ENCODE measurements around the gene ICA1.

Gene ICA1

DNA sequence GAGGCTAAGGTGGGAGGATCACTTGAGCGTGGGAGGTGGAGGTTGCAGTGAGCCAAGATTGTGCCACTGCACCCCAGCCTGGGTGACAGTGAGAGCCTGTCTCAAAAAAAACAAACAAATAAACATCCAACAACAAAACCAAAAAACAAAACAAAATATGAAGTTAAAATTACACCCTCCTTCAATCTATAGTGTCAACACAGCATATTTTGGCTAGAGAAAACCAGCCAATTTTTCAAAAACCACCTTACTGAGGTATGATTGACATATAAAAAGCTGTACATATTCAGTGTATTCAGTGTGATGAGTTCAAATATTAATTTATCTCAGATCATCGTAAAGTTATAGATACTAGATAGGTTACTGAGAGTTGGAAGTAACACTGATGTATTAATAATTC lies 102.4 kb downstream of the ICA1 start:
- DNase-seq (ENCODE audit: low spot score), result no peak

DNA sequence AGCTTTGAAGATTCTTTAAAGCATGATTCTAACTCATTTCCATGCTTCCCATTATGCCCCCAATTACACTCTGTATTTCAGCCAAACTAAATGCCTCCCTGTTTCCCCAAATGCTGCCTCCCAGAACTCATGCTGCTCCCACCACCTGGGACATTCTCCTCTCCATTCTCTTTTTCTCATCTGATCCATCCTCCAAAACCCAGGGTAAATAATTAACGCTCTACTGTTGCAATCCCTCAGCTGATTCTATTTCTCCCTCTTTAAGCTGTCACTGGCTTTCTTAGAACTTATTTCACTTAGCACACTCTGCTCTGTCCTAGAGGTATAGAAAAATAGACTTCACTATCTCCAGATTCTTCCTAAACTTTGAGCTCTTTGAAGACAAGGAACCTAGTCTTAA lies 104.7 kb downstream of the ICA1 start:
- DNase-seq (ENCODE audit: low spot score), result no peak

DNA sequence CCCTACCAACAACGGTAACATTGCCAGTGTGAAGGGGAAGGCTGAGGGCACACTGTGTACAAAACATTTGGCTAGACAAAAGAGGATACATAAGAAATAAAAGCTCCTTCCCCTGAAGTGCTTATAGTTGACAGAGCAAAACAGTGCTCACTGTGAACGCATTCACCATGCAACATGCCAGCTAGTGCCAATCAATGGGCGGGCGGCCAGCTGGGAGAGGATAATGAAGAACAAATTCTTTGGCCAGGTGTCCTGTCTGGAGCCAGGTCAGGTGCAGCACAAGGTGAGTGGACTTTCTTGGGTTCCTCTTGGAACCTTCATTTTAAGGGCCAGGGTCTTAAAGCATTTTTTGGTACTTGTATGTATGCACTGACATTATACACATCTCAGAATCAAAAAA lies 106.1 kb downstream of the ICA1 start:
- DNase-seq (ENCODE audit: low spot score), result no peak

DNA sequence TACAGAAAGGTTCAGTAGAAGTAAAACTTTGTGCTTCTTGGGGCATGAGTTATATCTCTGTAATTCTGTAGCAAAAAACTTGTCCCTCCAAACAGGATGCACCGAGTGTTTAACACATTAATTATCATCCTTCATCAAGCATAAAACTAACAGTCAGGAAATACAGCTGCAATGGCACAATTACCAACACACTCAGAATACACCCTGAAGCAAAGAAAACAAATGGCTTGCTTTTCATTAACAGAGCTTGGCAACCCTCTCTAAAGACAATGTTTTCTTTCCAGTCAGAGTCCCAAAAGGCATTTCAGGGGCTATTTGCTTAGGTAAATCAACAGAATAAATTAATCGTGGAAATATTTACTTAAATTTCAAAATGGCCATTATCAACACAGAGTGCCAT lies 107.7 kb downstream of the ICA1 start:
- DNase-seq (ENCODE audit: low spot score), result no peak

DNA sequence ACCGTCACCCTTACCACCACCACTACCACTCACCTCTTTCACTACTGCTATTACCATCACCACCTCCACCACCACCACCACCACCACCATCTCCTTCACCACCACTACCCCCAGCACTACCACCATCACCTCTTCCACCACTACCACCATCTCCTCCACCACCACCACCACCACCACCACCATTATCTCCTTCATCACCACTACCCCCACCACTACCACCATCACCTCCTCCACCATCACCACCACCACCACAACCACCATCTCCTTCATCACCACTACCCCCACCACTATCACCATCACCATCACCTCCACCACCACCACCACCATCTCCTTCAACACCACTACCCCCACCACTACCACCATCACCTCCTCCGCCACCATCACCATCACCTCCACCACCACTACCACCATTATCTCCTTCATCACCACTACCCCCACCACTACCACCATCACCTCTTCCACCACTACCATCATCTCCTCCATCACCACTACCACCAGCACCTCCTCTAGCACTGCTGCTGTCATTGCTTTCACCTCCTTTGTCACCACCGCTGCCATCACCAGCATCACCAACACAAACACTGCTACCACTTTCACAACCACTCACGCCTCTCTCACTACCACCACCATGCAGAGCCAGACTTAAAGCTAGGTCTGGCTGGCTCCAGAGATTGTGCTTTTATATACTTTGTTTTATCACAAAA lies 109.3 kb downstream of the ICA1 start:
- no peak for DNase-seq (ENCODE audit: low spot score)

DNA sequence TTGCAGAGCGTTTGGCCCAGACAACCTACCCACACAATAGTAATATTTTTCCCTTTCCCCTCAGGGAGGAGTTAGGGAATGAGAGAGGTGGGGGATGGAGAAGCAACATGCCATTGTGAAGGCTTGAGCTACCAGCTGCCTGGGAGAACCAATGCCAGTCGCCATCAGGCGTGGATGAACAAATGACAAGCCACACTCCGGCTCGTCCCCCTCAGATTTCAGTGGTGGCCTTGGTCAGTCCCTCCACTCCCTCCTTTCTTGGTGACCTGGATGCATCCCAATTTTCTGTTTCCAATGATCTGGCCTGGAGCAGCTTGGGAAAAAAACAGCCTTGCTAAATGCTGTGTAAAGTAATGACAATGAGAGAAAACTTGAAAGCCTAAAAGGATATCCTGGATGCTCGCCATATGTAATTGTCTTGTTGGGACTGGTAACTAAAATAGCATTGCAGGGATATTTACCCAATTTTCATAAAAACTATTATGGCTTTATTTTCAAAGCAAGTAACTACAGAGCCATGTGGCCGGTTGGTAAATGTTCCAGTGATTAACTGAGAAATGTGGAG lies 110.7 kb downstream of the ICA1 start:
- no peak for DNase-seq (ENCODE audit: low spot score)

DNA sequence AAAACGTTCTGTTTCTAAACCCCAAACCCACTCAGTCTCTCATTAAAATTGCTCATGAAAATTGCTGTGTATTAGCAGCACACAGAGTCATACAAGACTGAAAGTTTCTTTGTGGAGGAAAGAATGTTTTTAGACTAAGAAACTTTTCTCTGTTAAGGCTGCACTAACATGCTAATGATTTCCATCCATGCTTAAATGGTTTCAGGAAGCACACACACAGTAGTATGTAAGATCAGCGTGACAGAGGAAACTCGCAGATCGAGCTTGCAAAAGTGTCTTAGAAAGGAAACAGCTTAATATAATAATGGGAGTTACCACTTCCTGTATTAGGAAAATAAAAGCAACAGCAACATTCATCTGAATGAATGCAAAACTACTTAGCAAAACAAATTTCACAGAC lies 112.7 kb downstream of the ICA1 start:
- no peak for DNase-seq (ENCODE audit: low spot score)

DNA sequence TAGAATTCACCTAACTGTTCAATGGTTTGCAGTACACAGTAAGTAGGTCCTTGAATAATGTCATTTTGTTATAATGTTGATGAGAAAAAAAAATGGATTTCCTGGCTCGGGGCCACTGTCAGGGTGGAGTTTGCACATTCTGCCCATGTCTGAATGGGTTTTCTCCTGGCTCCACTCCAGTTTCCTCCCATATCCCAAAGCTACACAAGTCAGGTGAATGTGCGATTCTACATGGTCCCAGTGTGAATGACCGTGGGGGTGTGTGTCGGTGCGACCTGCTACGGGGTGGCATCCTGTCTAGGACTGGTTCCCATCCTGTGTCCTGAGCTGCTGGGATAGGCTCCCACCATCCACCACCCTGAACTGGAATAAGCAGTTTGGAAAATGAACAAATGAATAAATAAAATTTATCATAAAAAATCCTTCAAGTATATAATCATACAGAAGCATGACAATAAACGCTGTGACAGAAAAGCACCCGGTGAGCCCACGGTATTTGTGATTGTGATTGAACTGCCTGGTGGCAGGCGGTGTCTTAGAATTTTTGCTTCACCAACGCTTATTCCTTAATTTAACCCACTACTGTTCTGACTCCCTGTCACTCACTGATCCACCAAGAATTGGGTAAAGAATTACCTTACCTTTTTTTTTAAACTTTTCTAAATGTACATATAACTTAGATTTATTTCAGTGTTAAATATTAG lies 114.1 kb downstream of the ICA1 start:
- DNase-seq (ENCODE audit: low spot score), result no peak

DNA sequence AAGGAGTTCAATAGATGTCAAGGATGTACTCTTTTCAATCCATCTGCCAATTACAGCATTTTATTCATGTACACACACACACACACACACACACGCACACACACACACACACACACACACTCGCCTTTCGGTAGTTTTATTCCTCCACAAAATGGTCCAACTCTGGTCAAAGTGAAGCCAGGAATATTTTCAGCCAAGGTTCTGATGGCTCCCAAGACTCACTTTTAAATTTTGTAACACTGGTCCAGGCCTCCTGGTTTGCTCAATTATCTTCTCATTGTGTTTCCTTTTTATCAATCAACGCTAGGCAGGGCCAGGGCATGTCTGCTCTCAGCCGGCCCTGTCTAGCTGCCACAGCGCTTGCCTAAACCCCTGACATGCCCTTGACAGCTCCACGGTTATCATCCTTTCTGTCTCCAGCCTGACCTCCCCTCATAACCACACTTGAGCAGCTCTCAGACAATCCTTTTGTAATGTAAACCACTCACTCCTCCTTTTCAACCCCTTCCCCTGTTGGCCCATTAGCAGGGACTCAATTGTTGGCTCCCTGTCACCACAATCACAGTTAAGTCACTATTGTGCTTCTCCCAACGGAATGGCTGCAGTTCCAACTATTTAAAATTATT lies 115.1 kb downstream of the ICA1 start:
- no peak for DNase-seq (ENCODE audit: low spot score)

DNA sequence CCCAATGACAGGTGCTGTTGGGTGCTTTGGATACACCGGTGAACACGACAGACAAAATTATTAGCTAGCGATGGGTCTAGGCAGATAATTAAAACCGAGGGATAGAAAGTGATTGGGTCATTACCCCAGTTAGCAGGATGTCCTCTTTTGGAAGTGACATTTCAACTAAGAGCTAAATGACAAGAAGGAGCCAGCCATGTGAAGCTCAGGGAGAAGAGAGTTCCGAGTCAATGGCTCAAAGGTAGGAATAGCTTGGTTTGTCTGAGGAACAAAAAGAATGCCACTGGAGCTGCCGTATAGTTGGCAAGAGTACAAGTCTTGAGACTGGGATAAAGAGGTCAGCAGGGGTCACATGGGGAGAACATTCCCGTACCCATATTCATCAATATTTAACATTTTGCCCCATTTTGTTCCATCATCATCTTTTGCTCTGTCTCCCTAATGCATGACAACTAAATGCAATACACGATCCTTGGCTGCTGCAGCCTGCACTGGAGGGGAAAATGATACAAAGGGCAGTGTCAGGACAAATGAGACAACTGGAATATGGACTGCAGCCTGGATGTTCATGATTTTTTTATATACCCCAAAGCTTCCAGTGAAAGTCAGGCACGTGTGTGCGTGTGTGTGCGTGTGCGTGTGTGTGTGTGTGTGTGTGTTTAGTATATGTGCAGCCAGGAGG lies 115.7 kb downstream of the ICA1 start:
- DNase-seq (ENCODE audit: low spot score), result no peak

DNA sequence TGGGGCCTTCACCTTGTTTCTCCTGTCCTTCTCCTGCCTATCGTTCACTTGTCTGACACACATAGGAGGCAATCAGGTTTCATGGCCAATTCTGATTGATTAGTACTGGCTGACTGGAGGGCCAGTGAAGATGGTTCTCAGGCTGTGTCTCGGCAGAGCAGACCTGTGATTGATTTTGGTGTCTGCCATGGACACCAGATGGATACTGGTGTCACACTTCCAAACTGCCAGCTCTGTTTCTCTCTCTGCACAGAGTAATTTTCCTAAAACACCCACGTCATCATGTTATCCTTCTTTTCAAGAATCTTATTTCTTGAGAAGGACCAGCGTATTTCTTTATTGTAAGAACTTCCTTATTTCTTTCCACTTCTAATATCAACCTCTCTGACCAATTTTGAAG lies 117.1 kb downstream of the ICA1 start:
- DNase-seq (ENCODE audit: low spot score), result no peak

DNA sequence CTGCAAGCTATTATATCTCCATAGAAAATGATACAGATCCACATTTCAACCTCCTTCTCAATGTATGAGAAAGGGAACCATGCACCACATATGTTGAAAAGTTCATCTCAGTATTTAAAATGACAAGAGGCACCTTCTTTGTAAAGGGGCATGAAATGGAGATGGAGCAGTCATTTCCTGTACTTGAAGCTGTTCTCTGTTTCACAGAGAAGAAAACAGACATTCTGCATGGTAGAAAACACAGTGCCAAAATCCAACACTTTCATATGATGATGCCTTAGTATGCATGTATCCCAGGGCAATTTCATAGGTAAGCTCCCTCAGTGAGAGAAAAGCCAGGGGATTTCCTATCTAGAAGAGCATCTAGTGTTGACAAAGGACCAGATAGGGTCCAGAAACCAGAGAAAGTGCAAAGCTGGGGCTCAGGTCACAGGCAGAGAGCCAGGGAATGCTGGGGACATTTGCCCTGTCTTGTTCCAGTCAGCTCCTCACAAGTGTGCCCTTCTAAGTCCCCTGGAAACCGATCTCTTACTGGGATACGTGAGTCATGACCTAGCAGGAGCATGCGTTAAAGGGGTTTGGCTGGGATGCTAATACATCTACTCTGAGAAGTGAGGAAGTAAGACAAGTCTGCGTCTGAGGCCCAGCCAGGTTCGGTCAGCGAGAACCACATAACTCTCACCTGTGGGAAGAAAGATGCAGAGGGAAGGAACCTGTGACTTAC lies 118.7 kb downstream of the ICA1 start:
- no peak for DNase-seq (ENCODE audit: low spot score)

DNA sequence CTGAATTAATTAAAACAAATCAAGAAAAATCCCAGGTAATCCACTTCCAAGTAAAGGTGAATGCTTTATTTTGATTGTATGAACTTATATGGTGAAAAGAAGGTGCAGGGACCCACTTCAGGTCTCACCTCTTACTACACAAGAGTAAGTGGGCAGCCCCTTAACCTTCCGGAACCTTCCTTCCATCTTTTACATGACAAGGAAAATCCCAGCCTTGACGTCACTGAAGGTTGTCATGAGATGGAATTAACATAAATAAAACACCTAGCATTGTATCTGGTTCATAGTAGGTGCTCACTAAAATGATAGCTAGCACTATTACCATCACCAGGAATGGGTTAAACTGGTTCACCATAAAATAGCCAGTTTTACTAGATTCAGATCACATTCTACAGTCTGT lies 119.5 kb downstream of the ICA1 start:
- no peak for DNase-seq (ENCODE audit: low spot score)

DNA sequence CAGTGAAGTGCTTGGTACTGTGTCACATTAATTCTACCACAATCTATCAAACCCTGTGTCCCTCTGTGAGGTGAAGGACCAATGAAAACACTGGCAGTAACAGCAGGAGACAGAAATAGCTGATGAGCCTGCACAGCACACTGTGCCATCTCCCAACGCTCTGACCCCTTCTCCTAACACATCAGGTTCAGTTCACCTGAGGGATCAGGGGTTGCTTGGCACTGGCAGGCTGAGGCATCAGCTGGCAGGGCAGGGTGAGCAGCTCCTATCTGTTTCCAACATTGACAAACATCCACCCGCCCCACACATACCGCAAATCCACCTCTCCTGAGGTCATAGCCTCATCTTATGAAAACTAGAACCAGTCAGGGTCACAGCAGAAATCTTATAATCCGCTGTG lies 120.9 kb downstream of the ICA1 start:
- no peak for DNase-seq (ENCODE audit: low spot score)

DNA sequence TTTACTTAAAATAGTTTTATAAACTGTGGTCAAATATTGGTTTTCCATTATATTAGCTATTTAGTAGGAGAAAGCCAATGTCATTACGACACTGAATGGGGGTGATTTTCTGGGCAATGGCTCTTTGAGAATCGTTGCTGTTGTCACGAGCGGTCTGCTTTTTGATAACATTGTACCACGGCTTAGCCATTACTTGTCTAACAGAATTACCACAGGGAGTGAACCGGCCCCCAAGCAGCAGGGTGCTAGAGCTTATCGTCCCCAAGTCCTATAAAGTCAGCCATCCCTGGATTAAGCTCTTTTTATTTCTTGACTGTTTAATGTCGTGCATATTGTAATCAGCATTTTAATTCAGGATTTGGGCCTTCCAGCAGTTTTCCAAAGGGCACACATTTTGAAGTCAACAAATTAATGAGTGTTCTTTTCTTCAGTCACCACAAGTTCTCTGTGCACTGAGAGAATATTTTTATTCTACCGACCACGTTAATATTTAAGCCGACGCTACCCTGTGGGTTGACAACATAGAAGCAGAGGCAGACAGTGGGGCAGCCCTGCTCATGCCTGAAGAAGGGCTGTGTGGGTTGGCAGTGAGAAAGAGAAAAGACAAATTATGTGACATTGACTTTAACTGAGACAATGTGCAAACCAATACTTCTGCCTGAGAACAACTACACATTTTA lies 125.8 kb downstream of the ICA1 start:
- DNase-seq (ENCODE audit: low spot score), result no peak

DNA sequence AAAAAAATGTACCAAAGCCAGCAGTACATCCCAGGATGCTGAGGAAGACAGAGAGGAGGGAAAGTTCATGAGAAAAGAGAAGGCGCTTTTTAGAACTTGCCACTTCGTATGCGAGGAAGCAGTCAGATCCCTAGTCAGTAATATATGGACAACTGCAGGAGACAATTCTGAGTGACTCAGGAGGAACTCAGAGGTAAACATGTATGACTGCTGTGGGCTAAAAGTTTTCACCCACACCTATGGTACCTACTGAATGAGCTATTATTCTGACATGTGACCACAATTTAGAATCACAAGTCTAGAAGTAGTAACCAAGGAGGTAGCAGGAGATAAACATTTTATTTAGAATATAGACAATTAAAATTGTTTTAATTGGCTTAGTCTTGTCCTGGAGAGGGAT lies 126.5 kb downstream of the ICA1 start:
- no peak for DNase-seq (ENCODE audit: low spot score)

DNA sequence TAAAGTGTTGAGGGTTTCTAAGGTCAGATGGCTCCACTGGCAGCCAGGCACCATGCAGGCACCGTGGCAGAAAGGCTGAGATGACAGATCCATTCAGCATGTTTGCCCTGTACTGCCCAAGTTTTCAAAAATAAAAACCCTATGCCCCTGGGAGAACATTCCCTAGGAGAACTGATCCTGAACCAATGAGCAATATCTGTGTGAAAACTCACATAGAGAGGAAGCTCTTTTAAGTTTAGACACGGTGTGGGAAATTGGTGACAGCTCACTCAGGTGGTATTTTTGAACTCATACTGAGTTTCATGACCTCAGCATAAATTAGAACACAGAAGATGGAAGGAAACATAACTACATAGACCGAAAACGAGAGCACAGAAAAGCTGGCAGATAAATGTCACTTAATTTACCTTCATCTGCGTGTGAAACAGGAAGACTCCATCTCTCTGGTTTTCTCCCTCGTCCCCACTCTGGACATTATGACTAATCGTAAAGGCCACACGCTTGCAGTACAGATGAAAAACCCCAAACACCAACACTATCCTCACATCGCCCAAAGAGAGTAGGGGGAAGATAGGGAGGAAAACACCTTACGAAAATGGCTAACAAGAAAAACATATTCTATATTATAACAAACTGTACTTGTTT lies 127.8 kb downstream of the ICA1 start:
- DNase-seq (ENCODE audit: low spot score), result no peak

DNA sequence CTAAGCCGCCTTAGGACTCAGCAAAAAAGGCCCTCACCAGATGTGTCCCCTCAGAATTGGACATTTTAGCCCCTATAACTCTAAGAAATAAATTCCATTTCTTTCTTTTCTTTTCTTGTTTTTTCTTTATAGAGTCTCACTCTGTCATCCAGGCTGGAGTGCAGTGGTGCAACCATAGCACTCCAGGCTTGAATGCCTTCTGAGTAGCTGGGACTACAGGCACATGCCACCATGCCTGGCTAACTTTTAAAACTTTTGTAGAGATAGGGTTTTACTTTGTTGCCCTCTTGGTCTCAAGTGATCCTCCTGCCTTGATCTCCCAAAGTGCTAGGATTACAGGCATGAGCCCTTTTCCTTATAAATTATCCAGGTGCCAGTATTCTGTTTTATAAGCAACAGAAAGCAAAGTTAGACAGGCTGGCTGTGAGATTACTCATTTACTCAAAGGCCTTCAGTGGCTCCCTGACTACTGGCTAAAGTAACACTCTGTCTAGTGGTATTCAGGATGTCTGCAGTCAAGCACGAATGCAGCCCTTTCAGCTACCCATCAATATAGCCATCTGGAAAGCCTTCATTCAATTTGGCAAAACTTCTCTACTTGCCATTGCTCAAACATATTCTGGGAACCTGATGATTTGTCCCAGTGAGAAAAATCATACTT lies 128.6 kb downstream of the ICA1 start:
- DNase-seq (ENCODE audit: low spot score), result no peak

DNA sequence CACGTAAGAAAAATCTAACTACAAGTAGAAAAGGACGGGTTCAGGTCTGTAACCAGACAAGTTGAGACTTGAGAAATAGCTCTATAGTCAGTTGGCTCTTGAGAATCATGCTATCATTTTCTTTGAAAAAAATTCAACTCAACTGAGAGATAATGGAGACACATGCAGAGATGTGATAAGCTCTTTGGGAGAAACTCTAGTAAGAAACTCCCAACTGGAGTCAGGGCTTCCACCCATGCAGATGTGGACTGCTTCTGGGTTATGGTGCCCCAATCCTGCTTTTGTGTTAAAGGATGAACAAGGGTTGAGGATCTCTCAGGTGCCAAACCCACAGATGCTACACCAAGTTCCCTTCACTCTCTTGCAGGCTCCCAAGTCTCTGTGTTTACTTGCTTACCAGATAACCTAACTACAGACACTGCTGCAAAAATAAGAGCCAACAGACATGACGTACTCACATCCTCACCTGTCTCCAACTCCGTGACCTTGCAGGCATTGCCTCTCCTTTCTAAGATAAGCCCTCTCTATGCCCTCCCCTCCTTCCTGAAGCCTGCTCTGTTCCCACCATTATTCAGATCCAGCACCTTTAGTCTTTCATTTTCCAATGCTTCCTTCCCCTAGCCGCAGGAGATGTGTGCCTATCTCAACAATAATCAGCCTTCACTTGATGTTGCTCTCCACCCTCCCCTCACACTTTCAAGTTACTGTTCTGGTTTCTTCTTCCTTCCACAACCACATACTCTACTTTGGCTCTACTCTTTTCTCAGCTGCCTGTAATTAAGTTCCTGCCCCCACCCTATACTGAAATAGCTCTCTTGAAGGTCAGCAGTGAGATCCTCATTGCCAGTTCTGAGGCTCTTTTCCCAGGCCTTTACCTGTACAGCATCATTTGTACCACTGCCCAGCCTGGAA lies 130.0 kb downstream of the ICA1 start:
- no peak for DNase-seq (ENCODE audit: low spot score)
